NCI-H1436 (cell line): ENCODE data around the gene PGF.

Experiments
- DNase-seq: peaks from one replicate; lab custom pipeline; 2025; lab: John Stamatoyannopoulos, UW

Gene PGF

DNA sequence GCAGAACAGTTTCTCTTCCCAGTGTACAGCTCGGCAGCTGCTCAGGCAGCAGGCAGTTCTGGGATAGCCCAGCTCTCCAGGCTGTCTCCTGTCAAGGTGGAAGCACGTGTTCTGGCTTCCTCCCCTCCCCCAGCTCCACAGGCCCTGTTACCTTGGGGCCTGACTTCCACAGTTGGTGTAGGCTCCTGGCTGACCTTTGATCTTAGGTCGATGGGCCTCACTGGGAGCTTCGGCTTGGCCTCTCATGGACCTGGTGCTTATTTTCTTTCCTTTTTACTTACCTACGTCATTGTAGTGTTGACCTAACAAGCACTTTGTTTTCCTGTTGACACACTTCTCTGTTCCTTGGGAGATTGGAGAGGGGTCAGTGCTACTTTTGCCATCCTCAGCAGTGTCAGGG lies 56.7 kb downstream of the PGF start:
- no peak for DNase-seq

DNA sequence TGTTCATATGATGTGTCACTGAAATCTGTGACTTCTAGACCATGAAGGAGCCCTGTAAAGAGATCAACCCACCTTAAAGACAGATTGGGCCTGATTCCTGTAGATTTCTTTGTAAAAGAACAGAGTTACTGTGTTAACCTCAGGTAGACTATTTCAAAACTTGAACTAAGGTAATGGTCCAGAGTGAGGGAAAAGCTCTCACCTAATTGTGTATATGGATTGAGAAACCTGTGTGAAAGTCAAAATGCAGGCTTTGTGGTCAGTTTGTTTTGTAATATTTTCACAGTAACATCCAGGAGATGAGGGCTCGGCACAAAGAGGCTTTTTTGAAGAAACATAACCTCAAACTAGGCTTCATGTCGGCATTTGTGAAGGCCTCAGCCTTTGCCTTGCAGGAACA lies 57.3 kb downstream of the PGF start:
- DNase-seq, result no peak

DNA sequence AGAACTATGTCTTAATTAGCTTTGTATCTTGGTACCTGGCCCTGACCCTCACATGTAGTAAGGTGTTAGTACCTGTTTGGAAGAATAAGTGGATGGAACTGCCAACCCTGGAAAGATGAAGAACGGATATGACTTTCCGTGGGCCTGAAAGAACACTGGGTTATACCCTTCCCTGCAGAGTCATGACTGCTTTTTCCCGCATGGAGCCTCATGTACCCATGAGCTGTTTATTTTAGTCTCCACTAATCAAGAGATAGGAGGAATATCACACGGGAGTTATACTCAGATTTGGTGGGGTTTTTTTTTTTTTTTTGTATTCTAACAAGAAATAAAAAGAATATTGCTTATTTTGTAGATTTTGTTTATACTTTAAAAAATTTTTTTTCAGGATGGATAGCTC lies 57.8 kb downstream of the PGF start:
- DNase-seq, result no peak

DNA sequence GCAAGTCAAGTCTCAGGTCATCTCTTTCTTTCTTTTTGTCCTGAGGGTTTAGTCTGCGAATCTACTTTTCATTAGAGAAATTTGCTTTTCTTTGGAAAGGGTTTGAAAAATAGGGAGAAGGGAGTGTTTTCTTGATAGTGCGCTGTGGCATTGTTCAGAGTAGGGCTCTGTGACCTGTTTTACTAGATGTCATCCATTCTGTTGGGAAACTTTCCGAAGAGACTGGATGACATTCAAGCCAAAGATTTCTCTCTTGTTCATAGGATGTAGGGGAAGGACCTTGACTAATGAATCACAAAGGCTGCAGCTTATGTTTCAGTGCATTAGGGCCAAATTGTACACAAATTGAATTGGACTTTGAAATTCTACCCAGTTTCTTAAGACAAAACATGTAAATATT lies 59.0 kb downstream of the PGF start:
- no peak for DNase-seq

DNA sequence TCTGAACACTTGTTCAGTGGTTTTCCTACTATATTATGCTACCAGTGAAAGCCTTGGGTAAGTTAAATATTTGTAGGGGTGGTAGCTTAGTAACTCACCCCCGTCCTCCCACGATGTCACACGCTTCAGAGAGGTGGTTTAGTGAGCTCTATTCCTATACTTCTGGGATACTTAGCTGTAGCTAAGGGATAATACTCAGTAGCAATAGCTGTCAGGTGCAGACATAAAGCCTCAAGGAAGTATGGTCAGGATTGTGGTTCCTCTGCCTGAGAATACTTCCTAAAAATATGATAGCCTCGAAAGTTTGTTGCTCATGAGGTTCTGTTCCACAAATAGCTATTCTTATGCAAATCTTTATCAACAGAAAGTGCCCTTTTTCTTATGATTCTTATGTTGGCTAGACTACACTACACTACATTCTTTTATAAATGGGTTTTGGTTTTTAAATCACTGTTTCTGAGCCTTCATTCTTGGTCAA lies 61.7 kb downstream of the PGF start:
- DNase-seq, result no peak

DNA sequence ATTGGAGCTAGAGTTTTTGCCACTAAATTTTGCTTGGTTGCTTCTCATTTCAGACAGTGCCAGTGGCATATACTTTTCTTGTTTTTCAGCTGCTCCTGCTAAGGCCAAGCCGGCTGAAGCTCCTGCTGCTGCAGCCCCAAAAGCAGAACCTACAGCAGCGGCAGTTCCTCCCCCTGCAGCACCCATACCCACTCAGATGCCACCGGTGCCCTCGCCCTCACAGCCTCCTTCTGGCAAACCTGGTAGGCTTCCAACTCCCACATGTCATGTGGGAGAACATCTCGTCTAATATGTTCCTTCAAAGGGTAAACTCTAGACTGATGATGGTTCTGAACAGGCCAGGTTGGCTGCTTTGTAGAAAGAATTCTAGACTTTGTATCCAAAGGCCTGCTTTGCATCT lies 62.7 kb downstream of the PGF start:
- no peak for DNase-seq

DNA sequence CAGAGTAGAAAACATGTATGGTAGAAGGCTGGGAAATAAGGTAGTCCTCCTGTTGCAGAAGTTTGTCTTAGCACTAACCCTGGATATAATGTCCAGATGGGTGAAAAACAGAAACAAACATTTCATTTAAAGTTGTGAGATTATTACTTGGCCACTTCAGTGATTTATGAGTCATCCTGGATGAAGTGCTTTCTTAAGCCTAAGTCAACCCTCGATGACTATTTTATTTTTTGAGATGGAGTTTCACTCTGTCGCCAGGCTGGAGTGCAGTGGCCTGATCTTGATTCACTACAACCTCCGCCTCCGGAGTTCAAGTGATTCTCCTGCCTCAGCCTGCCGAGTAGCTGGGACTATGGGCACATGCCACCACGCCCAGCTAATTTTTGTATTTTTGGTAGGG lies 63.5 kb downstream of the PGF start:
- DNase-seq, result no peak
